ENCODE measurements around the gene GOLGA6L7.
"Not testable (repeated sequence)": the region's sequence is repeated elsewhere in the genome, so short reads cannot be mapped to it uniquely, and the experiment has no call there.

- not testable (repeated sequence) for TF ChIP-seq CTCF (IDR thresholded peaks at IDR 0.05; ENCODE audit: low read depth, low read length); EZH2phosphoT487 (IDR thresholded peaks at IDR 0.05; ENCODE audit: low read depth)
These were observed 35.1 kb downstream of the GOLGA6L7 start for GRCh38 chr15:28813392-28813791.
